ENCODE measurements around the gene SPACA7.

SPACA7 gene

DNA sequence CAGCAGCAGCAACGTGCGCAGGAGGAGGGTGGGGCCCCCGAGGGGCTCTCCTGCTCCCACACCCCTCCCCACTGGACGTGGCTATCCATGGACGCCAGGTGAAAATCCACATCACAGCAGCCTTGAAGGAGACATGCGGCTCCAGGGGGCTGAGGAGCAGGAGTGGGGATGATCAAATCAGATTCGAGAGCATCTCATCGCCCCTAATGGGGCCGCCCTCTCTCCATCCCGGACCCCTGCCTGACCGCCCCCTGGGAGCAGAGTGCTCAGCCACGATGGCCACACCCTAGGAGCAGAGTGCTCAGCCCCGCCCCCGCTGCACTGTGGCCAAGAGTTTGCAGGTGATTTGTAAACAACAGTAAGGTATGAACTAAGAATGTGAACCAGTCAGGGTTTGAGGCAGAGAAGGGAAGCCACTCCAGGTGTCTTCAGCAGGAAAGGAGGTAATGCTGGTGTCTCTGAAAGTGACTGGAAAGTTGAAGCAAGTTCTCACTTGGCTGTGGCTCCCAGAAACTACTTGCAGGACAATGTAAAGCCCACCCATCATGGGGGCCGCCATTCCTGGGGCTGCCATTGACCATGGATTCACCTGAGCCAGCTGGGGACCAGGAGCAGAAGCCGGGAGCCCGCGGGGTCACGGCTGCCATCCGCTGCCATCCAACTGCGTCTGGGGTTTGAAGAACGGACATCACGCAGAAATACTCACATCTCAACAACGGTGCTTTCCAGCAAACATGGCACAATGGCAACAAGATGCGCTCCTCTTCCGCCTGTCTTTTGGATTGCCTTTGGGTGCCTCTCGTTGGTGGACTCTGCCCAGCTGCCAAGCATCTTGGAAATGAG is 71.8 kb downstream of the SPACA7 start:
- no peak for DNase-seq (ENCODE audit: low read depth in 2 of 2)

DNA sequence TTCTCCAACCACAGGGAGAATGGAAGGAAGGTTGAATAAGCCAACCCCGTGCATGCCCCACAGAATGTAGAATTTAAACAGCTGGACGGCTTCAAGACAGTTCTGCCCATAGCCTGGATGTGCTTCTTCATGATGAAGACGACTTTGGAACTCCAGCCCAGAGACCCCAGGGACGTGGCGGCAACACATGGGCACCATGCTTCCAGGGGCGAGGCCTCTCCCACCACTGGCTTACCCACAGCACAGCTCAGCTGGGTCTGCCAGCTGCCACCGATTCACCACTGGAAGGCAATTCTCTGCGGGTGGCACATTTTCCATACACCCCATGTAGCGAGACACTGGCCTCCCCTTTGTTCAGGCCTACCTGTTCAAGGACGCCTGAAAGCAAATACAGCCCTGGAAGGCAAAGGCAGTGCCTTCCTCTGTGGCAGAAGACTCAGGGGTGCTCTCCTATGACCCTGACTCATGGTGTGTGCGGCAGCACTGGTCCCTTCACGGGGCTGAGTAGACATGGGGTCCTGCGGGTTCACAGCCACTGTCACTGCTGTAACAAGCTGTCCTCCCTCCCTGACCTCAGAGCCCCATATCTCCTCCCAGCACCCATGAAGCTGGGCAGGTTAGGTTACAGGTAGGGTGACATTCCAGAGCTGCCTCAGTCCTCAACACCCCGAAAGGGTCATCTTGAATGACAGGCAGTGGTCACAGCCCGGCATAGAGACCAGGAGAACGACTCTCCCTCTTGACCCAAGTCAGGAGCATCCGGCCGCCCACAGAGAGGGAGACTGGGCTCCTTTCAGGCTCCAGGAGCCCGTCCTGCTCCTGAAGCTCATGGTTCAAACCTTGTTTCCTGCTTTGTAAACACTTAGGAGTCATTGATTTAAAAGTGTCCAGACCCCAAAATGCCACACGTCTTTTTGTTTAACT is 72.7 kb downstream of the SPACA7 start:
- no peak for DNase-seq (ENCODE audit: low read depth in 2 of 2)

DNA sequence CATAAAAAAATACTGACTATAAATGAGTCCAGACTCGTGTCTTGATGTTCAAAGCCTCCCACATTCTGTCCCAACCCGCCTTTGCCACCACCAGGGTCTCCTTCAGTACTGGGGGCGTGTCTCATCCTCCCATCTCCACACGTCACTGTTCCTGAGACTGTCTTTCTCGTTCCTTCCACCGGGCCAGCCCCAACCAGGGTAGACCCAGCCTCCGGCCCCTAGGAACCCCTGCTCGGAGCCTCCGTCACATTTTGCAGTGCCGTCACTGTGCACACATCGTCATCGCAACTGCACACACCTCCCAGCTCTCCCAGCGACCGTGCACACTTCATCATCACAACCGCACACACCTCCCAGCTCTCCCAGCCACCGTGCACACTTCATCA is 73.4 kb downstream of the SPACA7 start:
- DNase-seq (ENCODE audit: low read depth in 2 of 2) = no peak

DNA sequence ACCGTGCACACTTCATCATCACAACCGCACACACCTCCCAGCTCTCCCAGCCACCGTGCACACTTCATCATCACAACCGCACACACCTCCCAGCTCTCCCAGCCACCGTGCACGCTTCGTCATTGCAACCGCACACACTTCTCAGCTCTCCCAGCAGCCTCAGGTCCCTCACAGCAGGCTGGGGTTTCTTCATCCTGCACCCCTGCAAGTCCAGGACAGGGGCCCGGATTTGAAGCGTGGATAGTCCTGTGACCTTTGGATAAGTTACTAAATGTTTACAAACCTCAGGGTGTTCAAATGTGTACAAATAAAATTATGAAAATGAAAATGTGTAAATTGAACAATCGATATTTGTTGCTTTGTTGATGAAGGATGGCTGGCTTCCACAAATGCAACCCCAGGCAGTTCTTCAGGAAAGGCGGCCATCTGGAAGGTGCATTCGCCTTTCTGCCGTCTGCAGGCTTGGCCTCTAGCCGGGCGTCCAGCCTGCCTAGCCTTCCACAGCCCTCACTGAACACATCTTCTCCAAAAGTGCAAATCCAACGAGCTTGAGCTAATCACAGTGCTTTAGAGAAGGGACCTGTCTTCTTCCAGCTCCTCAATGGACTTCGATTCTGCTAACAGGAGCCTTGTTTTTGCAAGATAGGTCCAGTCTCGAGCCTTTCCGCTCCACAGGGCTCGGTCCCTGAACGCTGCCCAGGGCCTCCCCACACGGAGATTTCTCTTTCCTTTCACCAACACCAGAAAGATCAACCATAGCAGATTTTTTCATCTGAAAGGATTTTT is 74.2 kb downstream of the SPACA7 start:
- DNase-seq (ENCODE audit: low read depth in 2 of 2) = no peak

DNA sequence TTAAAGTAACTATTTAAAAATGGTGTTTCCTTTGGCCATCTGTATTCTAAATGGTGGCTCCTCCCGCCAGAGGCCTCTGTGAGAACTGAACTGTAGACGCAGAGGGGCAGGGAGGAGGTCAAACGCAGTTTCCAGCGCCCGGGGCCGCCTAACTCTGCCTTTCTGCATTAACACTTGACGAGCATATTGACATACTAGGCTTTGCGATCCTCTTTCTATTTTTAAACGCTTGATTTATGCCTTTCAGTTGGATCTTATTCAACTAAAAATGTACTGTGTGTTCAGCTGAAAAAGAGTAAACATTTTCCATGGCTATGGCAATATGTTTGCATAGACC is 74.7 kb downstream of the SPACA7 start:
- no peak for DNase-seq (ENCODE audit: low read depth in 2 of 2)

DNA sequence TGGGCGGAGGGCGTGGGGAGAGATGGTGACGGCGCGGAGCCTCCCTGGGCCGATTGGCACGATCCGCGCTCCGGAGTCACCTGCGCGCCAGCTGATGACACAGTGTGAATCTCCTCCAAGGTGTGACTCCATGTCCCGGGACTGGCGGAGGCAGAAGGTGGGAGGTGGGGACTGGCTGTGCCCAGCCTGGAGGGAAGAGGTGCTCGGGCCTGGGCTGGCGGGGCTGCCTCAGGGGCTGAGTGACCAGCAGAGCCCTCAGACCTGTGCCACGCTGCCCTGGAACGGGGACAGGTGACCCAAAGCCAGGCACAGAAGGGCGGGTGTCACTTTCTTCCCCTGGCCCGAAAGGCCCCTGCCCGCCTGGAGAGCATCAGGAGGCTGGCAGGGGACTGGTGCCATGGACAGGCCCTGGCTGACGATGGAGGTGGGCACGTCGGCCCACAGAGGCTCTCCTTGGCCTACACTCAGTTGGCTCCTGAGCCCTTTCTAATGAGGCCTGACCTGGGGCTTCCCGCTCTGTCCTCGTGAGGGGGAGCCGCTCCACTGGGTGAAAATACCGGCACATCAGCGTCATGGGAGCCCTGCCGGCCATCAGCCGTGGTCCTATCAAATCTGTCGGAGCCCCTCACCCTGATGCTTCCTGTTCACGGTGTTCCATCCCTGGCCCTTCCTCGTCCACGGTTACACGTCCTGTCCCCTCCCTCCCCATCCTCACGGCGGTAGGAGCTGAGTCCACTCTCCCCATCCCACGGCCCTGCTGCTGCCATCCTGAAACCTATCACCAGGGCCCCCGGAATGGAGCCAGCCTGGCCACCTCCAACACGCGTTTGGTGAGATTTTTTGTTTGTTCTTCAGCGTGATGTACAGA is 75.6 kb downstream of the SPACA7 start:
- no peak for DNase-seq (ENCODE audit: low read depth in 2 of 2)

DNA sequence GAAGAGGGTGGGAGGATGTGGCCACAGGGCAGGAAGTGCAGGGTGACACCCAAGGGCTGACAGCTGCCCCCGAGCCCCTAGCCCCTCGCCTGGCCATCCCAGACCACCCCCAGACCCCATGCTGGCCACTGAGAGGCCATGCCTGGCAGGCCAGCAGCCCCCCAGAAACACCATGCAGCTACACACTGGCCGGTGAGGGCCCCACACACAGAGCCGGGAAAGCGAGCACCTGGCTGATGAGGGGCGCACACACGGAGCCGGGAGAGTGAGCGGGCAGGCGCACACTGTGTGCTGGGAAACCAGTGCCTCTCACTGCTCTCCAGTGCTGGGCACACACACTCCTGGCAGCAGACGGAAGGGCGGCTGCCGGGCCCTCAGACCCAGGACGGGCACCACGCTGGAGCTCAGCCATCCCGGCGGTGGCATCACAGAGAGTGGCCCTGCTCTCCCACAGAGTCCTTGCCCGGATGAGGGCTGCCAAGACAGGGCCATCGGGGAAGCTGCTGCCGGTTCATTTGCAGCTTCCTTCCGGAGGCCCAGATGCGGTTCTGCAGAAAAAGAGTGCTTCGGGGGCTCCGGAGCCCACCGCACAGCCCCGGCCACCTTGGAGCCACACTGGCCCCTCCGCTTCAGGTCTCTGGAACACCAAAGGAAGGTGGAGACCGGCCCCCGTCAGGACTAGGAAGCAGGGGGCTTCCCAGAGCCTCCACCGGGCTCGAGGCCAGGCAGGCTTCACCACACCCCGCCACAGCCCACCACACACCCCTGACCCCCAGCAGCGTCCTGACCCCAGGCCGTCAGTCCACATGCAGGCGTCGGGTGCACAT is 76.4 kb downstream of the SPACA7 start:
- no peak for DNase-seq (ENCODE audit: low read depth in 2 of 2)

DNA sequence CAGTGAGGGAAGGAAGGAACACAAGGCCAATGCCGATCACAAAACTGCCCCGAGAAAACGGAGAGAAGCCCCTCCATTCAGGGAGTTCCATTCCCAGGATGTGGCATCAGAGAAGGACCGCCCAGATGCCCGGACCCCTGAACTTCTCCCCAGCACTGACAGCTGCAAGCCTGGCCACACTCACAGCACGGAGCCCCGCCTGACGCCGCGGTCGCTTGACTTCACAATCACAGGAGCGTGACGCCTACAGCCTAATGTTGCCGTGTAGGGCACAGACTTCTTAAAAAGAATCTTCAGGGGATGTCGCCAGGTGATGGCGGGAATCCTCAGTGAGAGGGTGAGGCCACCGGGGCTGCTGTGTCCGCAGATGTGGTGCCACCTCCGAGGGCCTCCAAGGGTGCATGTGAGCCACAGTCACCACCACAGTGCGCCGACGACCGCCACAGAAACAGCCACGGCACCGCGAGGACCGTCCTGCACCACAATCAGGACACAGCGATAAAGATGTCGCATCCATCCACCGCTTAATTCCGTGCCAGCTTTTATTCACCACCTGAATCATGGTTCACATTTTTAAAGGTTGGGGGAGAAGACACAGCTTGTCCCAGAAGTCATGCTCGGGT is 77.2 kb downstream of the SPACA7 start:
- DNase-seq (ENCODE audit: low read depth in 2 of 2) = no peak

DNA sequence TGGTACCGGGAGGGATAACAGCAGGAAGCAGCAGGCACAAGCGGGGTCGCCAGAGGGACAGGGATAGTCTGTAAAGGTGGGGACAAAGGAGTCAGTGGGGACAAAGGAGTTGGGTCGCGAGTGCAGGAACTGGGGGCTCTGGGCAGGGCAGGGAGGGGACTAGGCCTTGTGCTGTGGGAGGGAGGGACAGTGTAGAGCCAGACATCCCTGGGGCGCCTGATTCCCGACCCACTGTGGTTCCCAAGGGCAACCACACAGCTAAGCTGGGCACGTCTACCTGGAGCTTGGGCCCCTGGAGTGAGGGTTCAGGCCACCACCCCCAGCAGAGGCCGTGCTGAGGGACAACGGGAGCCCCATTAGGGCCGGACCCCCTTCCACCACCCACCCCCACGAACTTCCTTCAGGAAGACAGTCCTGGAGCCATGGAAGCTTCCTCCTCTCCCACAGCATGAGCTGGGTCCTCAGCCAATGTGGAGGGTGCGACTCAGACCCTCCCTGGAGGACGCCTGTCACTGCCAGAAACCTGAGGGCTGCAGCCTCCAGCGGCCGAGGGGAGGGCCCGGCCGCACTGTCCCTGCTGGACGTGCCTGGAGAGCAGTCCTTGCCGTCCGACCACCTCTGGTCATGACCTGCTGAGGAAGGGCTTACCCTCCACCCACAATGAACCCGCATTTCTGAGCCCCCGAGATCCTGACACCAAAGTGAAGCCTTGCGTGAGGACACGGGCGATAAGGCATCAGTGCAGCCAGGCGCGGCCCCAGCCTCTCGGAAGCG is 77.9 kb downstream of the SPACA7 start:
- no peak for DNase-seq (ENCODE audit: low read depth in 2 of 2)

DNA sequence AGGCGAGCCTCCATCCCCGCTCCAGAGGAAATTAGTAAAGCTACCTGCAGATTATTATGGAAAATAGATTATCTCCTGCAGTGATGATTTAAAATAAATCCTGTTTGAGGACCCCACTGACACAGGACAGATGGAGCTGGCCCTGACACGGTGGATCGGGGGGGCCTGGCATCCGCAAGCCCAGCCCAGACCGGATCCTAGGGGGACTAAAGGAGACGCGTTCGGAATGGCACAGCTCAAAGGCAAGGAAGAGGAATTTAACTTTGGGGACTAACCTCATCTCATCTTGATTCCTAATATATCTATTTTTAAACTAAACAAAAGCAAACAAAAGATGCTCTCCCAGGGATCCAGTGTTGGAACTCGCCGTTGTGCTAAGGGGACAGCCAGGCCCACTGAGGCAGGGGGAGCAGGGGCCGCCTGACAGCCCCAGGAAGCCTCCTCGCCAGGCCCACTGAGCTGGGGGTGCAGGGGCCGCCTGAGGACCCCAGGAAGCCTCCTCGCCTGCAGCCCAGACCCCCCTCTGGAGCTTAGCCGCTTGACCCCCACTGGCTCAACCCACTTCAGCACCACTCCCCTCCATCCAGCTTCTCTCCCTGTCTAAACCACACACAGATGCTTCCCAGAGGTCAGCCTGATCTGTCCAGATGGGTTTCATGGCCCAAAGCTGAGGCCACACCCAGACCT is 78.6 kb downstream of the SPACA7 start:
- DNase-seq (ENCODE audit: low read depth in 2 of 2) = no peak

DNA sequence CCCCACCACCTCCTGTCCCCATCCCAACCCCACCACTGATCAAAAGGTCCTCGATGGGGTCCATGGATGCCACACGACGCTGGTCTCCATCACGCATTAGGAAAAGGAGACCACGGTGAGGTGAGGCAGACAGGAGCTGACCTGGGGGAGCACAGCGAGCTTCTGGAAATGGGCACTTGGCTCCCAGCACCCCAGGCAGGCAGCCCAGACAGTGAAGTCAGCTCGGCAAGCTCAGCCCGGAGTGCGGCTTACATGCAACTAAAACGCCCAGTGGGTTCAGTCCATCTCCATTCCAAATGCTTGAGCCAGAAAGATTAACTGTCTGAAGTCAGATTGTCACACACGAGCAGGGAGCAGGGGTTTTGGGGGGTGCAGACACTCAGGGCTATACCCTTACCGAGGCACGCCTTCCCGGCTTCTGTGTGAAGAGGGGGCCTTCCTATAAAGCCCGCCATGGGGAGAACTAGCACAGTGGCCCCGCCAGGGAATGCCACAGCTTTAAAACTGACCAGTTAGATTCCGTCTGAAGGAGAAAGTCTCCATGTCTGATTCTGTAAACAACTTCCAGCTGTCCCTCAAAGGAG is 79.4 kb downstream of the SPACA7 start:
- DNase-seq (ENCODE audit: low read depth in 2 of 2) = no peak

DNA sequence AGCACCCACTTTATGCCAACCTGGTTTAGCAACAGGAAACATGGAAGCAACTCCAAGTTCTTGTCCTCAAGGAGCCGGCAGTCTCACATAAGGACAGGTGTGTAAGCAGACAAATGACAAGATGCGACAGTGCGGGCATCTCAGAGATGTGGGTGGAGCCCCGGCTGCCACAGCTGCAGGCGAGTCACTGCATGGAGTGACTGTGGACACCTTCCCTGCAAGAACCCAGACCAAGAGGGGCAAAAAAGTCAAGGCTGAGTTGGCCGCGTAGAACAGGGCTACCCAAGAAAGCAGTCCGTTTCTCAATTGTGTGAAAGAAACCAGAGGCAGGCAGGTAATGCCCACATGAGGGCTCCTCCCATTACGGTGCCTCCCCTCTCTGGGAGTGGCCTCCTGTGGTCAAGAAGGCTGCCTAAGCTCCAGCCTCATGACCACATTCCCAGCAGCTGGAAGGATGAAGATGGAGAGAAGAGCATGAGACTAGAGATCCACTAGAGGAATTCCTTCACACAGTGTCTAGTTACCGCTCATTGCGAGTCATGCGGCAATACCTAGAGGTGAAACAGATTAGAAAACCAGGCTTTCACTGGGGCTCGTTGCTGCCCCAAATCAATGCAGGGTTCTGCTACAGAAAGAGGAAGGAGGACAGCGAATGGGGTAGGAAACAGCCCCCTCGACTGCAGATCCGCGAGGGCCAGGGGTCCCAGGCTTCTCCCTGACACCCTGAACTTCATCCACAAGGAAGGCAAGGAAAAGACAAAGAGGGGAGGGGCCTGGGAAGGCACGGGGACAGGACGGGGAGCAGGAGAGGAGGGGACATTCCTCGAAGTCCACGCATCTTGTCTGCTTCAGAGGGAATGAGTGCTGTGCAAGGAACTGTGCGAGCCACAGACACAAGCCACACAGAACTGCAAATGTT is 80.2 kb downstream of the SPACA7 start:
- no peak for DNase-seq (ENCODE audit: low read depth in 2 of 2)

DNA sequence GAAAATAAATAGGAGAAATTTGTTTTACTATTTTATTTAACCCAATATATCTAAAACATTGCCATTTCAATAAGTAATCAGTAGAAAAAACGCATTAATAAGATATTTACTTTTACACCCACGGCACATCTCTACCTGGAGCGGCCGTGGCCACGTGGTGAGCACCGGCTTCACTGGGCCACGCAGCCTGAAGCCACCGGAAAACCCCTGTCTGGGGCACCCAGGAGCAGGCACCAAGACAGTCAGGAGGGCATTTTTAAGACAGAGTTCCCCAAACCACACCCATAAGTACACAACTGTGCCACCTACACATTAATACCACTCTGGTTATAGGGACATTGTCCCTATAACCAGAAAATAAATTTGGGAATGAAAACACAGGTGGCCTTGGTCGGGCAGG is 80.9 kb downstream of the SPACA7 start:
- no peak for DNase-seq (ENCODE audit: low read depth in 2 of 2)

DNA sequence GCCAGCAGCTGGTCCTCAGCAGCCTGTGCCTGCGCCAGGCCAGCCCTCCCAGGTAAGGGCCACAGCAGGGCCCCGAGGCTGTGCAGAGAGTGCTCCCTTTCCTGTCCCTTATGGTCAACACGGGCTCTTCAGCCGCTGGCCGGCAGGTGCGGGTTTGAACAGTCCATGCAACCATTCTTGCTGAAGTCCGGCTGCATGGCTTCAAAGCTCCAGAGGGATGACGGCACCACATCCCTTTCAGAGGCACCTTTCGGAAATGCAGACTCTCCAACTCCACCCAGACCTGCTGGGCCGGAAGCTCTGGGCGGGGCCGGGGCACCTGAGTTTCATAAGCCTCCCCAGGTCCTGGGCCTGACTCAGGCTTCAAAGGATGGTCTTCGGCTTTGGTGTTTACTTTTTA is 81.3 kb downstream of the SPACA7 start:
- no peak for DNase-seq (ENCODE audit: low read depth in 2 of 2)

DNA sequence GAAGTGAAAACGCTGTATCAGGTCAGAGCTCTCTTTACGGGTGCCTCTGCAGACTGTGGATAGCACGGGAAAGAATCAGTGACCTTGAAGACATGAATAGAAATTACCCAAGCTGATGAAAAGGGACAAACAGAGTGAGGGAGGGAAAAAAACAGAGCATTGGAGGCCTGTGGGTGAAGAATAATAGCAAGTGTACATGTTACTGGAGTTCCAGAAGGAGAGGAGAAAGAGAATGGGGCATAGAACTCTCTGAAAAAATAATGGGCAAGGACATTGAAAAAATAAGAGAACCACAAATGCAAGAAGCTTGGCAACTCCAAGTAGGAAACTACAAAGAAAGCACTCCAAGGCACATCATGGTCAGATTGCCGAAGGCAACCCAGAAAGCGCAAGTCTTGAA is 86.3 kb downstream of the SPACA7 start:
- no peak for DNase-seq (ENCODE audit: low read depth in 2 of 2)

DNA sequence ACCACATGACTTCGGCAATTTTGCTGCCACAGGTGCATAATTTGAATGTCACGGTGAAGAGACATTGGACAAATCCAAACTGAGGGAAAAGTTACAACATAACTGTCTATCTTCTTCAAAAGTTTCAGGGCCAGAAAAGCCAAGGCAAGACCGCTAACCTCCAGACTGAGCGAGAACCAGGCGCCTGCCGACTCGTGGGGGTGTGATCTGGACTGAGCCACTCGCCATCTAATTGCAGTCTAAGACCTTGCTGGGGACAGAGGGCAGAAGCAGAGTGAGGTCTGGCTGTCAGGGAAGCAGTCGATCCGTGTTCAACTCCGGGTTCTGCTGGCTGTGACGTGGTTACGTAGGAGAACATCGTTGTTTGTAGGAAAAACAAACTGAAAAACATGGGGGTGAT is 88.6 kb downstream of the SPACA7 start:
- DNase-seq (ENCODE audit: low read depth in 2 of 2) = no peak

Measured in fibroblast of skin of left quadriceps (primary cell).